ENCODE measurements around the gene CDC42BPB. TPM values are rescaled to one million over a fixed set of nuclear protein-coding genes. Genes with fewer than 3 reads are reported as not detected.

Gene CDC42BPB
- total RNA-seq, 1 donor from 2014 or later = 187 TPM

DNA sequence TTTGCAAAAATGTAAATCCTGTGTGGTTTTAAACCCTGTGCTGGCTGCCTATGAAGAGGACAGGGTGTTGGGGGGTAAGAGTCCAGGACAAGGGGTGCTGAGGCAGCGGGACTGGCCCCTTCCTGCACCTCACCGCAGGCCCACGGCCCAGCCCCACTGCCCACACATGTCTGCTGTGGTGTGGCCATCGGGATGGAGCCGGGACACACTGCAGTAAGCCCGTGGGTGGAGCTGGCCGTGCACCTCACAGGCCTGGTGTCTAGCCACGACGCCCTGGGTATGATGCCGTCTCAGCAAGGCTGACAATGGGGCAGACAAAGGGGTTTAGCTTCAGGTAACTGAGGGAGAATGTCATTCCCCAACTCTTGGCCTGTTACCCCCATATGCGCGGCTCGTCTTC is 115.3 kb downstream of the CDC42BPB start:
- no peak for DNase-seq (ENCODE audit: low spot score)
- Mint-ChIP-seq H3K4me1 (ENCODE audit: unreplicated experiment) (peaks cover 3% of the 10 kb centered on the region), H3K36me3 (ENCODE audit: low read depth, unreplicated experiment) (peaks cover 54% of the 10 kb centered on the region), H3K9me3 (ENCODE audit: unreplicated experiment) (no peaks in the 10 kb centered on the region), H3K27me3 (ENCODE audit: unreplicated experiment) (peaks cover 17% of the 10 kb centered on the region), H3K4me3 (ENCODE audit: unreplicated experiment) (no peak overlapping the region), H3K27ac (ENCODE audit: unreplicated experiment) (no peak overlapping the region)
- TF ChIP-seq, protein P1, sequence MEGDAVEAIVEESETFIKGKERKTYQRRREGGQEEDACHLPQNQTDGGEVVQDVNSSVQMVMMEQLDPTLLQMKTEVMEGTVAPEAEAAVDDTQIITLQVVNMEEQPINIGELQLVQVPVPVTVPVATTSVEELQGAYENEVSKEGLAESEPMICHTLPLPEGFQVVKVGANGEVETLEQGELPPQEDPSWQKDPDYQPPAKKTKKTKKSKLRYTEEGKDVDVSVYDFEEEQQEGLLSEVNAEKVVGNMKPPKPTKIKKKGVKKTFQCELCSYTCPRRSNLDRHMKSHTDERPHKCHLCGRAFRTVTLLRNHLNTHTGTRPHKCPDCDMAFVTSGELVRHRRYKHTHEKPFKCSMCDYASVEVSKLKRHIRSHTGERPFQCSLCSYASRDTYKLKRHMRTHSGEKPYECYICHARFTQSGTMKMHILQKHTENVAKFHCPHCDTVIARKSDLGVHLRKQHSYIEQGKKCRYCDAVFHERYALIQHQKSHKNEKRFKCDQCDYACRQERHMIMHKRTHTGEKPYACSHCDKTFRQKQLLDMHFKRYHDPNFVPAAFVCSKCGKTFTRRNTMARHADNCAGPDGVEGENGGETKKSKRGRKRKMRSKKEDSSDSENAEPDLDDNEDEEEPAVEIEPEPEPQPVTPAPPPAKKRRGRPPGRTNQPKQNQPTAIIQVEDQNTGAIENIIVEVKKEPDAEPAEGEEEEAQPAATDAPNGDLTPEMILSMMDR (IDR thresholded peaks at IDR 0.05; ENCODE audit: unreplicated experiment) = no peak

DNA sequence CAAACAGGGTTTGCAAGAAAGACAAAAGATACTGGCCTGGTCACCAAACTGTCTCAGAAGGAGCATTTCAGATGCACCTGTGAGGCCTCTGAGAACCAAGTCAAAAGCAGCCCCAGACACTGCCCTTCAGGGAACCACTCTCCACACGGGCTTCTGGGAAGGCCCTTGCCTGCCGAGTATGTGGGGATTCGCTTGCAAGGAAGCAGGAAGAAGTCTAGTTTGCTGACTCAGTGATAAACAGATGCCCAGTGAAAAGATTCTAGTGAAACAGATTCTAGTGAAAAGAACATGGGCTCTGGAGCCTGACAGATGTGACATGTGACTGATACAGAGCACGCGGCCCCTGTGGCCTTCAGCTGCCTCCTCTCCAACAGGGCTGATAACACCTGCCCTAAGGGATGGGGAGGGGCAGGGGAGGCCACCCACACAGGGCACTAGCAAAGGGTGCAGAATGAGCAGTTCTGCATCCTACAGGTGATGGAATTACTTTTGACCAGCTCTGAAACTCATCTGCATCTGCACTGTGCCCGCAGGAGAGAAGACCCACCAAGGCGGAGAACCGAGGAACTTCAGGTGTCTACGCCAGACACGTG is 115.8 kb downstream of the CDC42BPB start:
- H3K9me3 Mint-ChIP-seq (ENCODE audit: unreplicated experiment) = no peaks in the 10 kb centered on the region
- TF ChIP-seq, protein P1 (IDR thresholded peaks at IDR 0.05; ENCODE audit: unreplicated experiment) = no peak
- H3K36me3 Mint-ChIP-seq (ENCODE audit: low read depth, unreplicated experiment) = peaks cover 52% of the 10 kb centered on the region
- peaks cover 17% of the 10 kb centered on the region for H3K27me3 Mint-ChIP-seq (ENCODE audit: unreplicated experiment)
- H3K4me3 Mint-ChIP-seq (ENCODE audit: unreplicated experiment) = no peak overlapping the region
- no peak overlapping the region for H3K27ac Mint-ChIP-seq (ENCODE audit: unreplicated experiment)
- H3K4me1 Mint-ChIP-seq (ENCODE audit: unreplicated experiment) = peaks cover 5% of the 10 kb centered on the region
- no peak for DNase-seq (ENCODE audit: low spot score)

- peaks cover 56% of the 10 kb centered on the region for H3K36me3 Mint-ChIP-seq (ENCODE audit: low read depth, unreplicated experiment)
- no peak overlapping the region for H3K27ac Mint-ChIP-seq (ENCODE audit: unreplicated experiment)
- TF ChIP-seq, protein P1 (IDR thresholded peaks at IDR 0.05; ENCODE audit: unreplicated experiment) = no peak
- DNase-seq (ENCODE audit: low spot score) = no peak
- H3K9me3 Mint-ChIP-seq (ENCODE audit: unreplicated experiment) = no peaks in the 10 kb centered on the region
- H3K4me3 Mint-ChIP-seq (ENCODE audit: unreplicated experiment) = no peak overlapping the region
- peaks cover 17% of the 10 kb centered on the region for H3K27me3 Mint-ChIP-seq (ENCODE audit: unreplicated experiment)
- H3K4me1 Mint-ChIP-seq (ENCODE audit: unreplicated experiment) = peaks cover 9% of the 10 kb centered on the region
These were observed 116.5 kb downstream of the CDC42BPB start for GRCh38 chr14:102940729-102941362.

DNA sequence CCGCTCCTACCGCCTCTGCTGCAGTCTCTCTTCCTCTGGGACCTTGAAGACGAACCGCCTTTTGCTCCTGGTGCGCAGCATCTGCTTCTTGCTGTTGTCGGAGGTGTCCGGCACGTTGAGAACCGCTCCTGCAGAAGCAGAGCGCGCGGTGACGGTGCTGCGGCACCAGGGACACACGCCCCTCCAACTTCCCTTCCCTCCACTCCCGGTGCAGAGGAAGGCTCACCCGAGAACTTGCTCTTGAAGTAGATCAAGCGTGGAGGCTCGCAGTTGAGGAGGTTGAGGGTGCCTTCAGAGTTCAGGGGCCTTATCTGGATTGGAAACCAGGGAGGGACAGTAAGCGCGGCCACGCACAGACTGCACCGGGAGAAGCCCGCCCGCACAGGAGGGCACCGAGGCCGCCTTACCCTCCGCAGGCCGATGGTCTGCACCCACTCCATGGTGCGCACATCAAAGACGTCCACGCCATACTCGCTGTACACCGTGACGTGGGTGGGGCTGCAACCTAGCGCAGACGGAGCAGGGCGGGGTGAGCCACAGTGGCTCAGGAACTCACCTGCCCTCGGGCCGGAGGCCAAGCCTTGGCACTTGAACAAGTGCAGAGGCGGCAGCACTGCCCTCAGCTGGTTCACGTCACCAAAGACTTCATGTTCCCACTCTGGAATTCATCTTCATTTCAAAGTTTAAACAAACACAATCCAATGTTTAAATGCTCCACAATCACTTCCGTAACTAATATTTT is 117.4 kb downstream of the CDC42BPB start:
- H3K9me3 Mint-ChIP-seq (ENCODE audit: unreplicated experiment) = no peaks in the 10 kb centered on the region
- peak overlapping the region; percentile 76 for H3K4me3 Mint-ChIP-seq (ENCODE audit: unreplicated experiment)
- H3K4me1 Mint-ChIP-seq (ENCODE audit: unreplicated experiment) = peaks cover 9% of the 10 kb centered on the region
- H3K27me3 Mint-ChIP-seq (ENCODE audit: unreplicated experiment) = peaks cover 10% of the 10 kb centered on the region
- TF ChIP-seq, protein P1 (IDR thresholded peaks at IDR 0.05; ENCODE audit: unreplicated experiment) = no peak
- no peak overlapping the region for H3K27ac Mint-ChIP-seq (ENCODE audit: unreplicated experiment)
- peaks cover 49% of the 10 kb centered on the region for H3K36me3 Mint-ChIP-seq (ENCODE audit: low read depth, unreplicated experiment)
- no peak for DNase-seq (ENCODE audit: low spot score)

DNA sequence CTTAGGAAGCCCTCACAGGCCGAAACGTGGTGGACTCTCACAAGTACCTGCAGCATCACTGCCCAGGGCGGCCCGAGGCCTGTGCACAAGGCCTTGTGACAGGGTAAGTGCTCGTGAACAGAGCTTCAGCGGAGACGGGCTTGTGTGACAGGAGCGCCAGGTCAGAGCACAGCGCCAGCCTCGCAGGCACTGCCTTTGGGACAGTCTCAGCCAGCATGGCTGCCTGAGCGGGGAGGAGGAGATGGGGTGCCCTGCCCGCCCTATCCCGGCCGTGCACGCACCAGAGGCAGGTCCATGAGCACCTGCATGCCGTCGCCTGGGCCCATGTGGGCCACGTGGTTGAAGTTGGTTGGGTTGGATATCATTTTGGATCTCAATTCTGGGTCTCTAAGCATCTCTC is 118.0 kb downstream of the CDC42BPB start:
- Mint-ChIP-seq H3K4me3 (ENCODE audit: unreplicated experiment) (no peak overlapping the region), H3K27ac (ENCODE audit: unreplicated experiment) (no peak overlapping the region), H3K4me1 (ENCODE audit: unreplicated experiment) (peaks cover 9% of the 10 kb centered on the region), H3K36me3 (ENCODE audit: low read depth, unreplicated experiment) (peaks cover 50% of the 10 kb centered on the region), H3K9me3 (ENCODE audit: unreplicated experiment) (no peaks in the 10 kb centered on the region), H3K27me3 (ENCODE audit: unreplicated experiment) (peaks cover 8% of the 10 kb centered on the region)
- TF ChIP-seq, protein P1 (IDR thresholded peaks at IDR 0.05; ENCODE audit: unreplicated experiment) = no peak
- no peak for DNase-seq (ENCODE audit: low spot score)
